ACC112 (cell line): ENCODE data around the gene MGRN1.

Experiments
- H2AFZ ChIP-seq: fragments of 200-600 bp; sonication (generic); one replicate; pipeline ENCODE4 v1.6.0; 2017; ENCODE audit warnings: antibody characterized with exemption, low read length; ENCODE audit not compliant: unreplicated experiment
- H3K27ac ChIP-seq: fragments of 200-600 bp; sonication (generic); 2 replicates; pipeline ENCODE4 v1.5.1; 2014; ENCODE audit warnings: low read depth, mild to moderate bottlenecking, antibody characterized with exemption, low read length, moderate library complexity
- H3K27me3 ChIP-seq: fragments of 200-600 bp; sonication (generic); 2 replicates; pipeline ENCODE4 v1.6.1; 2014; ENCODE audit warnings: mild to moderate bottlenecking, antibody characterized with exemption, low read length, moderate library complexity, mixed read lengths; ENCODE audit not compliant: insufficient read depth
- H3K36me3 ChIP-seq: fragments of 200-600 bp; sonication (generic); 2 replicates; pipeline ENCODE4 v1.6.1; 2016; ENCODE audit warnings: mild to moderate bottlenecking, antibody characterized with exemption, low read length, moderate library complexity, mixed read lengths; ENCODE audit not compliant: insufficient read depth
- H3K4me1 ChIP-seq: fragments of 200-600 bp; sonication (generic); one replicate; pipeline ENCODE4 v1.6.1; 2016; ENCODE audit warnings: low read length, mixed read lengths; ENCODE audit not compliant: insufficient read depth, unreplicated experiment, control insufficient read depth
- H3K4me3 ChIP-seq: fragments of 200-600 bp; sonication (generic); 2 replicates; pipeline ENCODE4 v1.5.1; 2014; ENCODE audit warnings: mild to moderate bottlenecking, low read depth, low read length
- H3K79me2 ChIP-seq: fragments of 200-600 bp; sonication (generic); one replicate; pipeline ENCODE4 v1.6.0; 2016; ENCODE audit warnings: low read length; ENCODE audit not compliant: control insufficient read depth, unreplicated experiment, insufficient read depth

MGRN1 gene

DNA sequence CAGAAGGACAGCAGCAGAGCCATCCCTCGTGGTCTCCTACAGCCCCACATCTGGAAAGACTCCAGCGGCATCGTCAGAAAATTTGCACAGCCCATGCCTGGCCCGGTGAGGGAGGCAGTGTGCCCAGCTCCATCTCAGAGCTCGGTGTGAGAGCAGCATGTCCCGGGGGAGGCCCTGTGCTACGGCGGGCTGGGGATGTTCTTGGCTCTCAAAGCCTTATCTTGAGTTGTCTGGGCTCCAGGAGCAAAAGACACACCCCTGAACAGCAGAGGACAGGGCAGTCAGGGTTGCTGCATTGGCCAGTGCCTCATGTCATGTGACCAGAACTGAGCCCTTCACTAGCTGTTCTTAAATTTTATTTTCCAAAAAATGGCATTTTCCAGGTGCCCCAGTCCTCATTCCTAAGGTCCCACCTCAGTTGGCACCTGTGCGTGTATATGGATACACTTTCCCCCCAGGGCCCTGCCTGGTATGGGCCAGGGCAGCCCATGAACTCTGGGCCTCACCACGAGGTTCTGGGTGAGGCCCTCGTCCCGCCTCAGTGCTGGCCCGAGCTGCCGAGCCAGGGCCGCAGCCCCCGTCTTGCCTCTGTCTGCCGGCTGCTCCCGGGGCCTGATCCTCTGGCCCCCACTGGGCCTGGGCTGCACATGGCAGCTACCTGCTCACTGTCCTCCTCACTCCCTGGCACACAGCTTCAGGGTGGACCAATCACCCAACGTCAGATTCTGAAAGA lies 71.7 kb downstream of the MGRN1 start:
- Histone ChIP-seq H3K4me3 (no peak overlapping the region), H3K36me3 (peaks cover 4% of the 10 kb centered on the region; the same call in 1 of the 2 replicates), H3K27ac (no peak overlapping the region), H2AFZ (no peak overlapping the region), H3K27me3 (no peaks in the 10 kb centered on the region), H3K79me2 (no peaks in the 10 kb centered on the region), H3K4me1 (peaks cover 22% of the 10 kb centered on the region)

DNA sequence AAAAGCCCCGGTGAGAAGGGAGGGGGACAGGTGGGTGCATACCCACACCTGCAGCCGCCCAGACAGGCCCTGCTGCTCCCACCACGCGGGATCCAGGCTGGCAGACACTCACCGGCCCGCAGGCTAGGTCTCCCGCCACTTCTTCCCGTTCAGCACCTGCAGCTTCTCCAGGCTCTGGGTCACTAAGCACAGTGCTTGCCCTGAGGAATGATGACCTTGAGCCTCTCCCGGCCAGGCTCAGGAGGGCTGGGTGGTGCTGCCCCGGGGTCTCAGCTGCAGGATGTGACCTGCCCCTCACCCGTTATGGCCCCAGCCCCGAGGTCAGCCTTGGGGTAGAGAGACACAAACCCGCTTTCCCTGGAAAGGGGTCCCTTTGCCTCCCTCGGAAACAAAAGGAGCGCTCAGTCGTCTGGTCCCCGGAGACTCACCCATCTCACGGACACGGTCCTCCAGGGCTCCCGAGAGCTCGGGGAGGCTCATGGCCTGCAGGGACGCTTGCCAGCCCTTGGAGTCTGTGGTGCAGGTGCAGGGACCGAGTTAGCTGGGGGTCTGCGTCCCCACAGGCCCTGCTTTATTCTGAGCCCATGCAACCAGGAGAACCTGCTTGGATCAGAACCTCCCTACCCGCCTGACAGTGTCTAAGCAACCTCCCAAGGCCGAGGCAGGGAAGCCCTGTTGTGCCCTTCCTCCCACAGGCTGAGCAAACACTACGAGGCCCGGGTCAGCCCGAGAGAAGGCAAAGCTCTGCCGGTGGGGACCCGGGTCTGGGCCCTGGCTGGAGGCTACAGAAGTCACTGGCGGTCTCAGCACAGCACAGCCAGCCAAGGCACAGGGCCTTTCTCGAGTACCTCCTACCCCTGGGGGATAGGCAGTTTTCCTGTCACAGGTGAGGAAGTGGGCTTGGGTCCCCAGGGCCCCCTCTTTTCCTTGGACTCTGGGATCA lies 72.5 kb downstream of the MGRN1 start:
- peaks cover 4% of the 10 kb centered on the region; the same call in 1 of the 2 replicates for H3K36me3 ChIP-seq
- H3K27ac ChIP-seq = no peak overlapping the region
- H3K27me3 ChIP-seq = no peaks in the 10 kb centered on the region
- H2AFZ ChIP-seq = no peak overlapping the region
- no peaks in the 10 kb centered on the region for H3K79me2 ChIP-seq
- H3K4me3 ChIP-seq = no peak overlapping the region
- peaks cover 22% of the 10 kb centered on the region for H3K4me1 ChIP-seq

DNA sequence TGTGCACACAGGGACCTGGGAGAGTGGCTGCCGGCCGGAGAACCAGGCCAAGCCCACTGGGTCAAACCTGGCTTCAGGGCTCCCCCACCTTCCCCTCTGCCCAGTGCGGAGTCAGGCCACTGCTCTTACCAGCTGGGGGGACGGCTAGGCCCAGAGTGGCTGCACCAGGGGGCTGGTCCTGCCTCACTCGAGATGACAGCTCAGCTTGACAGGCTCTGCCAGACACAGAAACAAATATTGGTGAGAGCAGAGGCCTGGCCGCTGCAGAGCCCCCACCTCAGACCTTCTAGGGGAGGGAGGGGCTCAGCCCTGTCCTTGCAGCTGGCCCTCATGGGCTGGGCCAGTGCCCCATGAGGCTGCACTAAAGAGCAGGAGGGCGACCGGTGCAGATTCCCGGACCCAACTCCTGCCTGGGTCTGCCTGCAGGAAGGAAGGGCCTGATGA lies 73.2 kb downstream of the MGRN1 start:
- H3K27ac ChIP-seq = no peak overlapping the region
- H3K79me2 ChIP-seq = no peaks in the 10 kb centered on the region
- H3K4me1 ChIP-seq = peaks cover 21% of the 10 kb centered on the region
- H2AFZ ChIP-seq = no peak overlapping the region
- H3K4me3 ChIP-seq = no peak overlapping the region
- peaks cover 4% of the 10 kb centered on the region; the same call in 1 of the 2 replicates for H3K36me3 ChIP-seq
- H3K27me3 ChIP-seq = no peaks in the 10 kb centered on the region

DNA sequence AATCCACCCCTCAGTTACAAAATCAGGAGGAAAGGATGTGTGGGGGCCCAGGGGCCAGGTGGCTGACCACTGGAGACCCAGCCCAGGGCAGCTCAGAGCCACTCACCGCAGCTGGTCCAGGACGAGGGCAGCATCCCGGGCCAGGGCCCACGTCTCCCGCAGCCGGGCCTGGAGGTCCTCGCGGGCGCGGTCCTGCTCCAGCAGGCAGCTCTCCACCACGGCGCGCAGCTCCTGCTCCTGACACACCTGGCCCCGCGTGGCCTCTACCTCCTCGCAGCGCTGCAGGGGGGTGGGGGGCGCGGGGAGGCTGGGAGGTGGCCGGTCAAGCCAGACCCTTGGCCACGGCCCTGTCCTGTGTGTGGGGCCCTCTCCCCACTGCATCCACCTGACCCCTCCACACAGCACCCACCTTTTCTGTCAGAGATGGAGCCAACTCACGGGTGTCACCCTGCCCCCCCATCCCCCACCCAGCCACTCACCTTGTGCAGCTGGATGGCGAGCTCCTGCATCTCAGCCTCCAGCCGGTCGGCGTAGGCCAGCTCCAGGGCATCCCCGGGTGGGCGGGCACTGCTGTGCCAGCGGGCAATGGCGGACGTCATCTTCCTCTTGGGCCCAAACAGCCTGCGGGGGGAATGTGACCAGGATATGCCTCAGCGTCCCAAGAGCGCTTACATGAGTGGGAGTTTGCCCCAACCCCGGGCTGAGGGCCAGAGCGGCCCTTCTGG lies 73.9 kb downstream of the MGRN1 start:
- H3K79me2 ChIP-seq = no peaks in the 10 kb centered on the region
- no peak overlapping the region for H3K4me3 ChIP-seq
- H3K27me3 ChIP-seq = no peaks in the 10 kb centered on the region
- H3K36me3 ChIP-seq = peaks cover 4% of the 10 kb centered on the region; the same call in 1 of the 2 replicates
- H2AFZ ChIP-seq = no peak overlapping the region
- H3K4me1 ChIP-seq = peaks cover 19% of the 10 kb centered on the region
- H3K27ac ChIP-seq = no peak overlapping the region

DNA sequence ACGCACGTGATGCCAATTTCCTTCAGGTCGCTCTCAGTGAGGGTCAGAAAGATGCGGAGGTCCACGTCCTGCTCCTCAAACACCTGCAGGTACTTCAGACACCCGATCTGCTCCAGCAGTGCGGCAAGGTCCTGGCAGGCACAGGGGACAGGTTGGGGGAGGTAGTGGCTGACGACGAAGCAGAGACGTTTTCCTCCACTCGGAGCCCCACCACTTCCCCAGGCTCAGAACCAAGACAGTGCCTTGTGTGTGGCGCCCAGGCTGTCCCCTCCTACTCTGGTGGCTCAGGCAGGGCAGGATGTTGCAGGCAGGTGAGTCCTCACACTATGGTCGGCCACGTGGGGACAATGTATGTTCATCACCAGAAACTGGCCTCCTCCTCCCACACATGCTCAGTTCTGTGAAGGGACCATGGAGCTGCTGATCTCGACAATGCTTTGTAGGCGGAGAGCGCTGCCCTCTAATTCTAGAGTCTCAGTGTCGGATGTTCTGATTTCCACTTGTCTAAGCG lies 74.5 kb downstream of the MGRN1 start:
- peaks cover 19% of the 10 kb centered on the region for H3K4me1 ChIP-seq
- no peak overlapping the region for H3K27ac ChIP-seq
- peaks cover 4% of the 10 kb centered on the region; the same call in 1 of the 2 replicates for H3K36me3 ChIP-seq

DNA sequence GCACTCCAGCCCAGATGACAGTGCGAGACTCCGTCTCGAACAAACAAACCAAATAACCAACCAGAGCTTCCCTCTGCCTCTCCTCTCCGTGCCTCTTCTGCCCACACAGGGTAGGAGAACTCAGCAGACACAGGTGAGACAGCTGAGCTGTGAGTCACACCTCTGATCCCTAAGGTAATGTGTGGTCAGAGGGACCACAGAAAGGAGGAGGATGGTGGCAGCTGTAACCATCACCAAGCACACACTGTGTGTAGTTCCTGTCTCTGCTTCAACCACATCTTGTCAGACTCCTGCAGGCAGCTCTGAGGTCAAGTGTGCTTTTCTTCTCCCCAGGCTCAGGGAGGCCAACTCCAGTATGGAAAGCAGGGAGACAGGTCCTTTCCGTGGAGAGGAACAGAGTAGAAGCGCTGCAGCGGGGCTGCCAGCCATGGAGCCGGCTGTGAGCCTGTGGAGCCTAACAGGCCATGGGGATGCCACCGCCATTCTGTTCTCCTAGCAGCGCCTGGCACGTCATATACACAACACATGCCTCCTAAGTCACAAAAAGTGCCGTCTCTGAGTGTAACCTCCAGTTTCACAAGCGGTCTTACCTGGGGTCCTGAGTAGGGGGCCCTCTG lies 75.9 kb downstream of the MGRN1 start:
- H3K27me3 ChIP-seq = no peaks in the 10 kb centered on the region
- H3K4me1 ChIP-seq = peaks cover 10% of the 10 kb centered on the region
- H2AFZ ChIP-seq = no peak overlapping the region
- no peak overlapping the region for H3K27ac ChIP-seq
- peaks cover 4% of the 10 kb centered on the region; the same call in 1 of the 2 replicates for H3K36me3 ChIP-seq
- H3K4me3 ChIP-seq = no peak overlapping the region
- H3K79me2 ChIP-seq = no peaks in the 10 kb centered on the region

More for the DNA sequence above, 74.5 kb downstream of the MGRN1 start:
- Histone ChIP-seq H2AFZ (no peak overlapping the region), H3K27me3 (no peaks in the 10 kb centered on the region), H3K4me3 (no peak overlapping the region), H3K79me2 (no peaks in the 10 kb centered on the region)

DNA sequence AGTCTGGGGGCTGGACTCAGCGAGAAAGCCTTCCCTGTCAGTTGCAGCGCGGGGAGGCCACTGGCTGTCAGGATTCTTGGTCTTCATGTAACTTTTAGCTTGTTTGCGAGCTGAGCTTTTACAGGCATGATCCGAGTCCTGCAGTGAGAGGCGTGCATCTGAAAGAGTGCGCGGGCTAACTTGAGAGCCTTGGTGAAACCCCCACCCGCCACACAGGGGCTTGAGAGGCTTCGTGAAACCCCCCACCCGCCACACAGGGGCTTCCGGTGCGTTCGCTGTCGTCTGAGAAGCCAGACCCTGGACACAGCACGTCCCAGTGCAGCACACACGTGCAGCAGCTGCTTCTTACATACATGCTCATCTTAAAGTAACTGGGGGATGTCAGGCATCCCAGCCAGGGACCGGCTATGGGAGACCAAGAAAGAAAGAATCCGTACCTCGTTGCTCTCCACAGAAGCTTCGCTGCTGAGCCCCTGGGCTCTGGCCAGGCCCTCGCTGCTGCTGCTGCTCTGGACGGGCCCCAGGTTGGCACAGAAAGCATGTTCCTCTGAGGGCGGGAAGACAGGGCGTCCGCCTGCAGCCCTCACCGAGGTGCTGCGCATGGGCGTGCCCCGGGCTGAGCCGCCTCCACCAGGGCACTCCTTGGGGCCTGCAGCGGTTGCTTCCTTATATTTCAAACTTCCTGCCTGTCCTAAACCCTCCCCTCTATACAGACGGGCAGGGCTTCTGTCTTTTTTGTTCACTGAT lies 76.5 kb downstream of the MGRN1 start:
- Histone ChIP-seq H3K79me2 (no peaks in the 10 kb centered on the region), H3K27ac (no peak overlapping the region)

DNA sequence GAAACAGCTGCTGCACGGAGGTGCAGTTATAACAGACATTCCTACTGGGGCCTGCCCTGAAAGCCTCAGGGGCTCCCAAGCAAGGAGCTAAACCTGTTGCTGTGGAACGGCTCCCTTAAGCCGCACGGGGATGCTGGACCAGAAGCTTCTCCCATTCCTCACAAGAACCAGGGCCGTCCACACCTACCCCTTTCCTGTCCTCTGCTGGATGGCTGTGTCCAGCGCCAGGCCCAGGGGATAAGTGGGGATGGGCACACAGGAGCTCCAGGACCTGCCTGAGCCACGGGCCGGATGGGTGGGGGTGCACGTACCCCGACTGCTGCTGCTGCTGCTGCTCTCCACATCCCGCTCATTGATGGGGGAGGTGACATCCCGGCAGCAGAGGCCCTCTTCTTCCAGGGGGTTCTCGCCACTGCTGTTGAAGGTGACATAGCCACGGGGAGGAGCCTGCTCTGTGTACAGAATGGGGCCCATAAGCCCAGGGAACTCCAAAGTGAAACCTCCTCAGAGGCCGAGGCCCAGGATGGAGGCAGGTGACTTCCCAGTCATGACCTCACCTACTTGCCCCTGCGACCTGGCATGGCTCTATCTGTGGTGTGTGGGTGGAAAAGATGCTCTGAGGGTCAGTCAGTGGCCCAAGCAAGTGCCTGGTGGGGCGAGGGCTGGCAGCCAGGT lies 77.3 kb downstream of the MGRN1 start:
- Histone ChIP-seq H3K4me3 (no peak overlapping the region), H3K4me1 (no peaks in the 10 kb centered on the region), H2AFZ (no peak overlapping the region), H3K27me3 (no peaks in the 10 kb centered on the region), H3K36me3 (0 out of 2 replicates have a peak, but pooled peaks cover 4% of the 10 kb centered on the region), H3K27ac (no peak overlapping the region), H3K79me2 (no peaks in the 10 kb centered on the region)

More for the DNA sequence above, 76.5 kb downstream of the MGRN1 start:
- Histone ChIP-seq H3K4me1 (peaks cover 3% of the 10 kb centered on the region), H3K36me3 (peaks cover 4% of the 10 kb centered on the region; the same call in 1 of the 2 replicates), H2AFZ (no peak overlapping the region), H3K27me3 (no peaks in the 10 kb centered on the region), H3K4me3 (no peak overlapping the region)

DNA sequence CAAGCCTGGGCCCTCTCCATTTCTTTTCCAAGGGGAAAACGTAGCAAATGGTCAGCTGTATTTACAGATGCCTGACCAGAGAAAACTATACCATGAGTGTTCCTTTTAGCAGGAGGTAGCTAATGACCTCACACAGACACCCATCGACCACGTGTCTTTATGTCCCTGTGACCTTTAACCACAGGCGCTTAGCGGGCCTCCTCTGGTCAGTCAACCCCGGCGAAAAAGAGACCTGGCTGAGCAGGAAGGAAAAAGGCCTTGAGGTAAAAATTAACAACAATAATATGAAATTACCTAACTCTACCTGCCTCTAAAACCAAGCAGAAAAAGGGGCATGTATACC lies 77.8 kb downstream of the MGRN1 start:
- no peaks in the 10 kb centered on the region for H3K27me3 ChIP-seq
- H3K27ac ChIP-seq = no peak overlapping the region
- H3K4me3 ChIP-seq = no peak overlapping the region
- no peaks in the 10 kb centered on the region for H3K79me2 ChIP-seq
- no peaks in the 10 kb centered on the region for H3K4me1 ChIP-seq
- H3K36me3 ChIP-seq = 0 out of 2 replicates have a peak, but pooled peaks cover 4% of the 10 kb centered on the region
- H2AFZ ChIP-seq = no peak overlapping the region
